GM19328 (cell line): ENCODE data around the gene HS3ST5.
"Not testable (repeated sequence)": the region's sequence is repeated elsewhere in the genome, so short reads cannot be mapped to it uniquely, and the experiment has no call there.

Experiments
- ATAC-seq: cut with Tn5 transposase; IDR thresholded peaks from one replicate; pipeline ENCODE4 v1.9.1; 2021; ENCODE audit warnings: mild to moderate bottlenecking, moderate library complexity; ENCODE audit not compliant: unreplicated experiment

The HS3ST5 gene

GRCh38 chr6:114158411-114158810 lies 184.4 kb downstream of the HS3ST5 start:
- ATAC-seq, result no peak

- ATAC-seq, result no peak
Measured at GRCh38 chr6:114157848-114158247, 185.0 kb downstream of the HS3ST5 start.

GRCh38 chr6:114155763-114156162 lies 187.1 kb downstream of the HS3ST5 start:
- no peak for ATAC-seq

- no peak for ATAC-seq
Measured at GRCh38 chr6:114154812-114155211, 188.0 kb downstream of the HS3ST5 start.

DNA sequence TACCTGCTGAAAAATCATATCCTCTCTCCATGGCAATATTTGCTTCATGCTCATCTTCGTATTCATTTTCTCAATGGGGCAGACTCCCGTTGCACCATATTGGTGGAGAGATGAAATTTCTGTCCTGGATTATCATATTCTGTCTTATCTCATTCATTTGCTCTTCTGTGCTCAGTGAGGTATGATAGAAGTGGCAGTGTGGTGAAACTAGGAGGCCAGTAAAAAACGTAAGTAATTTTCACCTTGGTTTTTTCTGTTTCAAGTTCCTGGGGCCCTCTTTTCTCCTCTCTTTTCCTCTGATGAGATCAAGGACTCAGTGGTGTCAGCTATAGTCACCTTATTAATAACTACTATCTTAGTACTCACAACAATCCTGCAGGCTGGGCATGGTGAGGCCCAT lies 189.4 kb downstream of the HS3ST5 start:
- no peak for ATAC-seq

GRCh38 chr6:114151064-114151690 lies 191.6 kb downstream of the HS3ST5 start:
- ATAC-seq, result no peak

DNA sequence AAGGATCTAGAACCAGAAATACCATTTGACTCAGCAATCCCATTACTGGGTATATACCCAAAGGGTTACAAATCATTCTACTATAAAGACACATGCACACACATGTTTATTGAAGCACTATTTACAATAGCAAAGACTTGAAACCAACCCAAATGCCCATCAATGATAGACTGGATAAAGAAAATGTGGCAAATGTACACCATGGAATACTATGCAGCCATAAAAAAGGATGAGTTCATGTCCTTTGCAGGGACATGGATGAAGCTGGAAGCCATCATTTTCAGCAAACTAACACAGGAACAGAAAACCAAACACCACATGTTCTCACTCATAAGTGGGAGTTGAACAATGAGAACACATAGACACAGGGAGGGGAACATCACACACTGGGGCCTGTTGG lies 193.6 kb downstream of the HS3ST5 start:
- ATAC-seq, result not testable (repeated sequence)

GRCh38 chr6:114144887-114145851 lies 197.7 kb downstream of the HS3ST5 start:
- no peak for ATAC-seq

DNA sequence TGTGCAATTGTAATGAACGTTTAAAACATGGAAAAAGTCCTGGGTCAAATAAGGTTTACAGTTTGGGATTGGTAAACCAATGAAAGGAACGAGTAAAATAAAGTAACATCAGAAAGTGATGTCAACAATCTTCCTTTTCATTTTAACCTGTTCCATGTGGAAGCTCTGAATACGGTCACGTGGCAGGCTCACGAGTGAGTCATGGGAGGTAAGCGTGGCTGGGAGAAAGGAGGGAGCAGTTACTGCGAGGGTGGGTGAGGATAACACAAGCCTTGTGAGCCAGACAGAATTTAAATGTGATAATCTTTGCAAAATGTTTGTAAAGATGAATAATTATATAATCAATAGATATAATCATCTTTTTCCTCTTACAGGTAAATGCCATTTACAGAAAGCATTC lies 200.6 kb downstream of the HS3ST5 start:
- no peak for ATAC-seq

- ATAC-seq, result no peak
Measured at GRCh38 chr6:114140416-114140815, 202.4 kb downstream of the HS3ST5 start.

DNA sequence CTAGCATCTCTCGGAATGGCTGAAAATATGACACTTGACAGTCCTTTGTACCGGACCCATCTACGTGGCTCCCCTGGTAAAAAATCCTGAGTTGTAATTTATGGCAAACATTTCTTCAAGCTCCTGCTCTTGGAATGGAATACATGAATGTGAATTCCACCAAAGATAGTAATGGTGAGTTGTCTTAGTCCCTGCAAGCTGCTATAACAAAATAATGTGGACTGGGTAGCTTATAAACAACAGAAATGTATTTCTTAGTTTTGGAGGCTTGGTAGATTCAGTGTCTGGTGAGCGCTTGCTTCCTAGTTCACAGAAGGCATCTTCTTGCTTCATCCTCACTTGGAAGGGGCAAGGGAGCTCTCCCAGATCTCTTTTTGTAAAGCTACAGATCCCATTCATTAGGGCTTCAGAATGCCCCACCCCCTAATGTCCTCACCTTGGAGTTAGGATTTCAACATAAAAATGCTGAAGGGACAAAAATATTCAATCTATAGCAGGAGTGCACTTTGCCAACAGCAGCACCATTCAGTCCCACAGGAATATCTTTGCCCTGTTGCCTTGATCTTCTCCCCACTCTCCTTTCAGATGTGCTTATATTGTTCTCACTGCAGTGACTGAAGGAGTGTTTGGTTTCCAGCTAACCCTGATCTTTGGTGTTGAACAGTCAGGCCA lies 204.1 kb downstream of the HS3ST5 start:
- no peak for ATAC-seq

- ATAC-seq, result no peak
Measured at GRCh38 chr6:114135363-114135971, 207.4 kb downstream of the HS3ST5 start.

GRCh38 chr6:114133816-114134215 lies 209.0 kb downstream of the HS3ST5 start:
- ATAC-seq, result no peak

DNA sequence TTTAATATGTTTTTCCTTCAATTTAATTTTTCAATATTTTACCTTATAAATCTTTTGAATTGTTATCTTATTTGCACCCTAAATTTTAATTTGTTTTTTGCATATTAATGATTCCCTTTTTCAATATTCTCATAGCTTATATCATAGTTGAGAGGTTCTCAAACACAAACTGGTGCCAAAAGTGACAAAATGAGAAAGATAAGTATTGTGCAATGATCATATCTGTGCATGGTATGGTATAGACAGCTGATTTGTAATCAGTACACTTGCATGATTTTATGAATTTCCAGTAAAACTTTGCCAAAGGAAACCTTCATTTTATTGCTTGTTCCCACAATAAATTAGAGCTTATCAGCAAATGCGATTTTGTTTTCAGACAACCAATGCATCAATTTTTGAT lies 210.9 kb downstream of the HS3ST5 start:
- no peak for ATAC-seq

GRCh38 chr6:114125576-114125975 lies 217.2 kb downstream of the HS3ST5 start:
- ATAC-seq, result no peak

DNA sequence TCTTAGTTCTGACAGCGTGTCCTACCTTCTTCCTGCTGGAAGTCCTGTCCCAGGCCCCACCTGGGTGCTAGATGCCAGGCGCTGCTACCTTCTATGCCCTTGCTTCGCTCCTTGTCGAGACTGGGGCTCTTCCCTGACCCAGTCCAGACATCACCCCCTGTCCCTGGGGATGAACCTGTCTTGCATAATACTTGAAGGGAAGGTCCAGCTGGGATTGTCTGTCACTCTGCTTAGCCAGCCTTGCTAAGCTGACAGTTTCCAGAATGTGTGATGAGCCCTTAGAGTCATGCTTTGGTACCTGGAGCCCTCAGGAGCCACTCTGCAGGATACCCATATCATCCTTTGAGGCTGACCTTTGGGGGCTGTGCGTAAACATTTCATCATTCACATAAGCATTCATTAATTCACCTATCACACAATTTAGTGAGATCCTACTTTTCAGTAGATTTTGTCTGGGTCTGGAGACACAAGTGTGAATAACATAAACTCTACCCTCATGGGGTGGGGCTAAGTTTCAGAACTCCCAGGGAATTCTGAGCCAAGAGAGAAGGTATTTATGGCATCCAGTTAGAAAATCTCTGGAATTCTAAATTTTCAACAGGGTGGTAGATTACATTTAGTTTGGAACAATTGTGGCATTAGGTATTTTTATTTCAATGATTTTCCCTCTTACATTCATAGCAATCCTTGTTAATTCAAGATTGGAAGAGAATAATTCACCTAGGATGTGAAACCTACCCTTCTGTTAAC lies 220.7 kb downstream of the HS3ST5 start:
- ATAC-seq, result no peak

DNA sequence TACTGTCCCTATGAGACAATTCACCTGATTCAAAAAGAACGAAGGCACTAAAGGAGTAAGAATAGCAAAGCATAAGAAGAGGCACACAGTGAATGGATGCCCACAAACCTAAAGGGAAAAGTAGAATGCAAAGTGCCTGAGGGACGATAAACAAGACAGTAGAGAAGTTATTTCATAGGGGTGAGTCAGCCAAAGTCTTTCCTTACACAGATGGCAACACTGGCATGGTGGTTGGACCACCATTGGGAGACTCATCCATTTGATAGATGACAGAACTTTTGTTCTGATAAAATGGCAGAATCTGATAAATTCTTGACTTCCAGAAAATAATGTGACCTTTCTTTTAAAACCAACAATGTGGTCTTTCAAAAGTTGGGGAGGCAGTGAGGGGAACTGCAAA lies 223.8 kb downstream of the HS3ST5 start:
- ATAC-seq, result no peak

GRCh38 chr6:114115652-114116051 lies 227.2 kb downstream of the HS3ST5 start:
- no peak for ATAC-seq

DNA sequence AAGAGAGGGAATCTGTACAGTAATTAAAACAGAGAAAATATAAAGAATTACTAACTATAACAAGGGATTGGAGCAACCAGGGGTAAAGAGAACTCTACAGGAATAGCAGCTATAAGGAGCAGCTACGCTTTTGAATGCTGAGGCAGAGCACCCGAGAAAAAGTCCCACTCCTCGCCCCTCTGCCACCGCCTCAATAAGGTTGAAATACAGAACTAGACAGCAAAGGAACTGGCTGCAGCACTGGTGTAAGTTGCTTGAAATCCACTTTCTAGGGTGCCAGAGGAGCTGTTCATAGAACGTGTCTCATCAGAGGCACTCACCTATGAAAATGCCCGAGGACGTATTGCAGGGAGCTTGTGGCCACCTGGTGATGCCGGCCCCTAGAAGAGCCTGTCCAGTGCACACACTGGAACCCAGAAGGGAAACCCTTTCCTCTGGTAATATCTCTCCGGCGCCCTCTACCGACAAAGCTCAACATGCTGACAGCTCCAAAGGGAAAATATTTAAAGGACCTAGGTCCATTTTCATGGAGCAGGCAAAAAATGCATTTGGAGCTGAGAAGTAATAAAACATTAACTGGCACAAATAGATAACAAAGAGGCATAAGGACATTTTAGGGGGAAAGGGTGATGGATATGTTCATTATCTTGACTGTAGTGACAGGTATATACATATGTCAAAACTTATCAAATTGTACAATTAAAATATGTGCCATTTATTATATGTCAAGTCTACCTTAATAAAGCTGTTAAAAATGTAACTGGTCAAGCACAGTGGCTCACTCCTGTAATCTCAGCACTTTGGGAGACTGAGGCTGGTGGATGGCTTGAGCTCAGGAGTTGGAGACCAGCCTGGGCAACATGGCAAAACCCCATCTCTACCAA lies 234.5 kb downstream of the HS3ST5 start:
- ATAC-seq, result peak; percentile 50

DNA sequence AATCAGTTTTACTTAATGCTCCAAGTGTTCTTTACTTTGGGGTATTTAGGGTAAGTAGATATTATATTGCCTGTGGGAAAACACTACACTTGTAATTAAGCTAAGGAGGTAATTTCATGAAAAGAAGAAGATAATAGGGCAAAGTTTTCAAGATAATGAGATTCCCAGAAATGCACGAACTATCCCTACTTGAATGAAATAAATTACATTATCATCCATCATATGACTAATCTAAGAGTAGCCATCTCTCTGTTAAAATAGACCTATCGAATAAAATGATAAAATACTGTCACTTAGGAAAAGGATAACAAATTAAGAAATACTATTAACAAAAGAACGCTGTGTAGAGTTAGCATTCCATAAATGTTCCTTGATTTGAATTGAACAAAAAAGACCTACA lies 236.8 kb downstream of the HS3ST5 start:
- no peak for ATAC-seq
